Stimulated activated CD8-positive, alpha-beta memory T cell treated with anti-CD3 and anti-CD28 coated beads, Interleukin-15, amount 100 ng/mL, for 1 hour (primary cell): ENCODE data around the gene CHTF18.
"Not testable (repeated sequence)": the region's sequence is repeated elsewhere in the genome, so short reads cannot be mapped to it uniquely, and the experiment has no call there.

Experiments used
- DNase-seq: peaks from one replicate; pipeline ENCODE4 v3.0.0-alpha.2; 2020; ENCODE audit warnings: low read depth

The CHTF18 gene

GRCh38 chr16:830871-831570 lies 42.6 kb downstream of the CHTF18 start:
- DNase-seq, result no peak

- no peak for DNase-seq
Measured at GRCh38 chr16:831571-832413, 43.4 kb downstream of the CHTF18 start.

DNA sequence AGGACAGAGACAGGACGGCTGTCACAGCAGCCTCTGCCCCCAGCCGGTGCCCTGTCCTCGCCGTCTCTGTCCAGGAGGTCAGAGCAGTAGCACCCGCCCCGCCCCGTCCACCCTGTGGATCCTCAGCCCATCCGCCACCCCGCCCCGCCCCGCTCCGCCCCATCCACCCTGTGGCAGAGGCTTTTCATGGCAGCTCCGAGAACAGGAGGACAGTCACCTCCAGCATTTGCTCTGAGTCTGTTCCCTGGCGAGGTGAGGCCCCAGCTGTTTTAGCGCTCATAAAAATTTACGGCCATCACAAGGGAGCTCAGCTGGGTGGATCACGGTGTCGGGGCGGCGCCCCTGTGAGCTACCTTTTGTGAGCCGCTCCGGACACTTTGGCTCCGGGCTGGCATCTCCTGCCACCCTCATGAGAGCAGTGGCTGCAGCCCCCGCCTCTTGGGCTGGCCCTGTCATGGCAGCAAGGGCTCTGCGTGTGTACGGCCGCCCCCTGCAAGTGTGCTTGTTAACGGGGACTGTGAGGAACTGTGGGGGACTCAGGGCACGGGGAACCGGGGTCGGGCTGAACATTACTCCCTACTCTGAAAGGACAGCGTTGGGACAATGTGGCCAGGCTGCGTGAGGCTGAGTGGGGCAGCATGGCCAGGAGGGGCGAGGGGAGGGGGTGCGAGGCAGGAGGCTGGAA lies 44.4 kb downstream of the CHTF18 start:
- DNase-seq, result no peak

DNA sequence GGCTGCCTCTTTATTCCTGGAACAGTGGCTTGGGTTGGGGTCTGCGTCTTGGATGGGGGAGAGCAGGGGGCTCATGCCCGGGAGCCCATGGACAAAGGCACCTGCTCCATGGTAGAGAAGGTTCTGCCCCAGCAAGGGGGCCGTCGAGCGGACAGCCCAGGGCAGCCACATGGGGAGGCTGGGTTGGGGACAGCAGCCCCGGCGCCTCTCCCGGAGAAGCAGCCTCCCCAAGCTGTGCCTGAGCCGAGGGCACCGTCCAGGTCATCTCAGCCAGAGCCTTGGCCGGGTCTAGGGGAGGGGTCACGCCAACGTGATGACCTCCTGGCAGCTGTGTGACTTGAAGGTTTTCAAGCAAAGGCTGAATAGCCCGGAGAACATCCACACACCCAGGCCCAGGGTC lies 45.0 kb downstream of the CHTF18 start:
- DNase-seq, result no peak

GRCh38 chr16:835373-835772 lies 47.0 kb downstream of the CHTF18 start:
- DNase-seq, result no peak

DNA sequence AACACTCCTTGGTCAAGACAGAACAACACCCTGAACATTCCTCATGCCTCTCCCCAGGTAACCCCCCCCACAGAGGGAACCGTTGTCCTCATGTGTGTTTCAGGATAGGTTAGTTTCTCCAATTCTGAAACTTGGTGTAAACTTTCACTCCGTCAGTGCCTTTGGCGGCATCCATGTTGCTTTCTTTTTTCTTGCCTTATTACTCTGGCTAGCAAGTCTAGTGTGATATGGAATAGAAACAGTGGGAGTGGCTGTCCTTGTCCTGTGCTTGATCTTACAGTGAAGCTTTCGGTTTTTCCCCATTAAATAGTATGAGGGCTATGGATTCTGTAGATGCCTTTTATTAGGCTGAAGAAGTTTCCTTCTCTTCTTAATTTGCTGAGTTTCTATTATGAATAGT lies 47.8 kb downstream of the CHTF18 start:
- DNase-seq, result no peak

- not testable (repeated sequence) for DNase-seq
Measured at GRCh38 chr16:836822-837221, 48.4 kb downstream of the CHTF18 start.

DNA sequence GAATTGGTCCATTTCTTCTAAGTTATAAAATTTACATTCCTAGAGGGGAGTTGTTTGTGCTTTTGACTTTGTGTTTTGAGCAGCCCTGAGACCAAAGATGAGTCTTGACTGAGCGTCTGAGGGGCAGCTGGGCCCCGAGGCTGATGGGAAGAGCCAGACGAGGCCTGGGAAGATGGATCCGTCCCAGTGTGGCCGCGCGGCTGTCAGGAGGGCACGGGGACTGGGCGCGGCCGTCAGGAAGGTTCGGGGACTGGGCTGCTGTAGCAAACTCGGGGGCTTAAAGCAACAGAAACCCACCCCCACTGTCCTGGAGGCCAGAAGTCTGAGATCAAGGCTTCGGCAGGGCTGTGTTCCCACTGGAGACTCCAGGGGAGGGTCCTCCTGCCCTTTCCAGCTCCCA lies 50.3 kb downstream of the CHTF18 start:
- no peak for DNase-seq

DNA sequence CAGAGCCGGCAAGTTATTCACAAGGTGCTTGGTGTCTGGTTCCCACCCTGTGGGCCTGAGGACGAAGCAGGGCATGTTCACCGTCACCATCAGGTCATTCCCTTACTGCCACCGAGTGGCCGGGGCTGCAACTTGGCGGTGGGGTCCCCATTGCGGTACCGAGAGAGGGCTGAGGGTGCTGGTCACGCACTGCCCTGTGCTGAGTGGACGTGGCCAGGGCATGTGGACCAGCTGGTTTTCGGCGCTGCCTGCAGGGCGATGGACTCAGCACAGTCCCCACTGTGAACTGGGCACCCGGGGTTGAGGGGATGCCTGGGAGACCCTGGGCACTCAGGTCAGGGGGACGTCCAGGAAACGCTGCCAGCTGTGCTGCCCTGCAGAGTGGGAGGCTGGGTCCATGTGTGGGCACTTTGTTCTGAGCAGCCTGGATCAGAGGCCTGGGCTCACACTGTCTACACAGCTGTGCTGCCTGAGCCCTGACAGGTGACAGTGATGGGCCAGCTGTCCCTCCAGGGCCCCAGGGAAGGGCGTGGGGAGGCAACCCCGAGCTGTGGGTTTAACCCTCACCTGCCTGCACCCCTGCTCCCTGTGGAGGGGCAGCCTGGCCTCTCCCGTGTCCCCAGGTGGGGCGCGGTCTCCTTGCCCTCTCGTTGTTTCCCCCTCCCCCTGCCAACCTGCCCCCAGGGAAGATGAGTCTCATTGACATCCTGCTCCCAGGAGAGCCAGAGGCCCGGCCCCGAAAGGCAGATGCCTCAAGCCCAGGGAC lies 51.4 kb downstream of the CHTF18 start:
- no peak for DNase-seq

DNA sequence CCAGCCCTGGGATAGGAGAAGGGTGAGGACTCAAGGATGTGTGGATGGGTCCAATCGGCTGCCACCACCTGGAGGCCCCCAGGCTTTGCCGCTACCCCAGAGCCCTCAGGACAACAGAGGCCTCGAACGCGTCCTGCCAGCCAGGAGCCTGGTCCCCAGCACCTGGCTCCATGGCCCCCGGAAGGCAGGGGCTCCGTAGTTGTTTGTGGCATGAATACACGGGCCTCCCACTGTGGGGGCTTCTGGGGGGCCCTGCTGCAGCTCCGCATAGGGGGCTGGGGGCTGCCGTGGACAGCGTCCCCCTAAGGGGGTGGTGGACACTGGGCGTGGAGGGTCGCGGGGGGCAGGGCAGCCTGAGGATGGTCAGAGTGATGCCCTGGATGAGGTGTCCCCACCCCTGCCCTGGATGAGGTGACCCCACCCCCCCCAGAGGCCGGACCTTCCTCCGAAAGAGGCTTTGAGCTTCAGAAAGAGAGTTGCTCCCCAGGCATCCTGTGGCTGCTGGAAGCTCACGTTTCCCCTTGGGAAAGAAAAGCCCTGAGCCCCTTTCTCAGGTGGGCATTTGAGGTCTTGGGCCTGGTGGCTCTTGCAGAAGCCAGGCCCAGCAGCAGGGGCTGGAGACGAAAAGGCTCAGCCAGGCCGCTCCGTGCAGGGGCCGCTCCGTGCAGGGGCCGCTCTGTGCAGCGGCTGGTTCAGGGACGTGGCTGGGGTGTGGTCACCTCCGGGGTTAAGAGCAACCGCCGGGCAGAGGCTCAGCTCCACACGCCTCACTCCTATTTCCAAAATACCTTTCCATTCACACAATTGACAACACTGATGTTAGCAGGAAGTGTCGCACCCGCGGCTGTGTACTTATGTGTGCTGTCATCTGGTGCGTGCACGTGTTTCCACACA lies 52.4 kb downstream of the CHTF18 start:
- DNase-seq, result no peak

GRCh38 chr16:841455-842060 lies 53.1 kb downstream of the CHTF18 start:
- DNase-seq, result no peak

DNA sequence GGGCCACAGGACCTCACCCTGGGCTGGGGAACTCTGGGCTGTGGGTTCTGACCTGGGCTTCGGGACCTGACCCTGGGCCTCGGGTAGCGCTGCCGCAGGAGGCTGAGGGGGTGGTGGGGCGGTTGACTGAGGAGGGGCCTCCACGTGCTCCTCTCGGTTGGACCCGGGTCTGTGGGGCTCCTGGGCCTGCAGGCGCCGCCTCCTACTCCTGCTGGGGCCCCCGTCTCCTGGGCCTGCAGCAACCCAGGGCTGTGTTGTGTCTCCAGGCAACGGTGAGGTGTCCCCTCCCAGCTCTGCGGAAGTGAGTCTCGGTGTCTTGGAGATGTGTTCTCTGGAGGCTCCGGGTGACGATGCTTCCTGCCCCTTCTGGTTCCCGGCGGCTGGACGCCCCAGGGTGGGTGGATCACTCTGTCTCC lies 53.6 kb downstream of the CHTF18 start:
- no peak for DNase-seq

- no peak for DNase-seq
Measured at GRCh38 chr16:842711-843560, 54.5 kb downstream of the CHTF18 start.

- DNase-seq, result no peak
Measured at GRCh38 chr16:843771-844170, 55.4 kb downstream of the CHTF18 start.

DNA sequence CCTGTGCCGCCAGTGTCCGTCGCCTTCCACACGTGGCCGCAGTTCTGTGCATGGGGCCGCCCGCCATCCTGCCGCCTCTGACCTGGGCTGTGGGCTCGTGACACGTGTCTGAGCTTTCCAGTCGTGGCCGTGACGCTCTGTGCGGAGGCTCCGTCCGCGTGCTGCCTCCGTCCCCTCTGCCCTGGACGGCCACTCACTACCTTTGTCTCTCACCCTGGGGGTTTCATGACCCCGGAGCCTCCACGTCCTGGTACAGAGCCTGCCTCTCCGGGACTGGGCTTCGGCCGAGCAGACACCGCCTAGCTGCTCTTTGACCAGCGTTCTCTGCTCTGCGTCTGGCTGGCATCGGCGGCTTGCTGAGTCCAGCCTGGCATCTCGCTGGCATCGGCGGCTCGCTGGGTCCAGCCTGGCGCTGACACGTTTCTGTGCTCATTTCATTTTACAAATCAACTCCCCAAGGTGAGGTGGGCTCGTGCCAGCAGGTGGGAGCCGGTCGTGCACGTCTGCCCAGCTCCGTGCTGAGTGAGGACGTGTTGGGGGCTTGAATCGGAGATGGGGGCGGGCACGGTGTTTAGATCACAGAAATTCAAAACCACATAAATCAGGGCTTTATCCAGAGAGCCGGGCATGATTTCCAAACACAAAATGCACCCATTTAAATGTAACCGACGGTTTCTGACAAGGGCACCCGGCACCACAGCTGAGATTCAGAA lies 56.4 kb downstream of the CHTF18 start:
- no peak for DNase-seq

- no peak for DNase-seq
Measured at GRCh38 chr16:845351-845745, 56.9 kb downstream of the CHTF18 start.

DNA sequence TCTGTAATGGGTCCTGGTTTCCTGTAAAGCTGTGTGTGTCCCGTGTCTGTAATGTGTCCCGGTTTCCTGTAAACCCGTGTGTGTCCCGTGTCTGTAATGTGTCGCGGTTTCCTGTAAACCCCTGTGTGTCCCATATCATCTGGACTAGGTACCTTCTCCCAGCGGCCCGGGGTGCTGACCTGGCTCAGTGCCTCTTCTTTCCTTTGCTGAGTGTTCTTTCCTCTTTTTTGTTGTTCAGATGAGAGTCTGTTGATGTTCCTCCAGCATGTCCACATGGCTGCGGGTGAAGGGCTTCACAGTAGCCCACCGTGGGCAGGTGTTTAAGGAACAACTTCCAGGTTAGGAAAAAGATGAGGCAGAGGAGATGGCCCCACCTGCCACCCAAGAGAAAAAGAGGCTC lies 58.7 kb downstream of the CHTF18 start:
- DNase-seq, result no peak
